GM18517 (cell line): ENCODE measurements around the gene MBD6.
"Not testable (repeated sequence)": the region's sequence is repeated elsewhere in the genome, so short reads cannot be mapped to it uniquely, and the experiment has no call there.

Experiments
- ATAC-seq: cut with Tn5 transposase; IDR thresholded peaks from one replicate; pipeline ENCODE4 v1.9.1; 2021; ENCODE audit warnings: mild to moderate bottlenecking, moderate library complexity; ENCODE audit not compliant: unreplicated experiment

Gene MBD6

GRCh38 chr12:57487597-57488401 is 34.8 kb upstream of the MBD6 start, which contains the start of gene MARS1:
TSS of gene MARS1 (plus strand) at chr12:57488068. CDS start at chr12:57488091, 23 bp downstream.
- peak; percentile 99 for ATAC-seq

GRCh38 chr12:57488402-57489156 is 34.0 kb upstream of the MBD6 start:
- ATAC-seq: no peak

- ATAC-seq: no peak
Observed at GRCh38 chr12:57489157-57489641, 33.4 kb upstream of the MBD6 start.

GRCh38 chr12:57490126-57490525 is 32.5 kb upstream of the MBD6 start:
- ATAC-seq: no peak

- ATAC-seq: no peak
Observed at GRCh38 chr12:57491393-57492280, 31.0 kb upstream of the MBD6 start.

GRCh38 chr12:57495051-57495701 is 27.4 kb upstream of the MBD6 start:
- ATAC-seq: not testable (repeated sequence)

- no peak for ATAC-seq
Observed at GRCh38 chr12:57496822-57497221, 25.8 kb upstream of the MBD6 start.

GRCh38 chr12:57497223-57498131 is 25.1 kb upstream of the MBD6 start:
- no peak for ATAC-seq

- ATAC-seq: no peak
Observed at GRCh38 chr12:57498132-57498502, 24.5 kb upstream of the MBD6 start.

- no peak for ATAC-seq
Observed at GRCh38 chr12:57498571-57498970, 24.1 kb upstream of the MBD6 start.

GRCh38 chr12:57500213-57500612 is 22.4 kb upstream of the MBD6 start:
- no peak for ATAC-seq

- ATAC-seq: not testable (repeated sequence)
Observed at GRCh38 chr12:57502311-57502969, 20.2 kb upstream of the MBD6 start.

- not testable (repeated sequence) for ATAC-seq
Observed at GRCh38 chr12:57506541-57506940, 16.1 kb upstream of the MBD6 start.

- ATAC-seq: not testable (repeated sequence)
Observed at GRCh38 chr12:57507796-57508195, 14.8 kb upstream of the MBD6 start.

- ATAC-seq: no peak
Observed at GRCh38 chr12:57511161-57511560, 11.5 kb upstream of the MBD6 start.

GRCh38 chr12:57511588-57512325 is 10.9 kb upstream of the MBD6 start:
- no peak for ATAC-seq

GRCh38 chr12:57512665-57513064 is 10.0 kb upstream of the MBD6 start:
- ATAC-seq: no peak

GRCh38 chr12:57513266-57513665 is 9.4 kb upstream of the MBD6 start:
- no peak for ATAC-seq
